Duodenal mucosa (tissue), 2 donors: ENCODE results near the gene RPS2.

Source experiments
- H3K27ac ChIP-seq: one replicate; pipeline ENCODE4 v1.7.0; 2013; ENCODE audit warnings: low read depth, low read length
- H3K27me3 ChIP-seq, 2 donors: one replicate each; pipeline ENCODE4 v1.7.0; 2013; ENCODE audit warnings: low read length in 2 of 2, control low read depth in 1 of 2; ENCODE audit not compliant: insufficient read depth in 2 of 2, control insufficient read depth in 1 of 2
- H3K36me3 ChIP-seq, 2 donors: one replicate each; pipeline ENCODE4 v1.7.0; 2013; ENCODE audit warnings: low read length in 2 of 2, control low read depth in 1 of 2; ENCODE audit not compliant: insufficient read depth in 2 of 2, control insufficient read depth in 1 of 2
- H3K4me1 ChIP-seq, 2 donors: one replicate each; pipeline ENCODE4 v1.7.0; 2013; ENCODE audit warnings: low read length in 2 of 2, control low read depth in 1 of 2; ENCODE audit not compliant: insufficient read depth in 2 of 2, control insufficient read depth in 1 of 2
- H3K4me3 ChIP-seq, 2 donors: one replicate each; pipeline ENCODE4 v1.7.0; 2013; ENCODE audit warnings: low read length in 2 of 2, low read depth in 1 of 2
- H3K9ac ChIP-seq, 2 donors: one replicate each; pipeline ENCODE4 v1.7.0; 2013; ENCODE audit warnings: low read length in 2 of 2, low read depth in 1 of 2
- H3K9me3 ChIP-seq, 2 donors: one replicate each; pipeline ENCODE4 v1.7.0; 2013; ENCODE audit warnings: low read length in 2 of 2, control low read depth in 1 of 2; ENCODE audit not compliant: control insufficient read depth in 1 of 2

RPS2 gene

GRCh38 chr16:1975432-1976215 lies 11.0 kb upstream of the RPS2 start:
- peaks cover 2 to 7% of the 10 kb centered on the region in 2 donors for H3K27me3 ChIP-seq
- no peak overlapping the region for H3K27ac ChIP-seq
- no peak overlapping the region for H3K9ac ChIP-seq
- H3K36me3 ChIP-seq = peaks cover 15 to 46% of the 10 kb centered on the region in 2 donors
- H3K4me3 ChIP-seq = no peak overlapping the region
- H3K4me1 ChIP-seq = peaks cover 8 to 36% of the 10 kb centered on the region in 2 donors
- H3K9me3 ChIP-seq = no peaks in the 10 kb centered on the region

- Histone ChIP-seq H3K27ac (no peak overlapping the region), H3K4me3 (no peak overlapping the region), H3K27me3 (peaks cover 0 to 3% of the 10 kb centered on the region in 2 donors), H3K4me1 (peaks cover 4 to 24% of the 10 kb centered on the region in 2 donors), H3K9ac (no peak overlapping the region), H3K36me3 (peaks cover 15 to 46% of the 10 kb centered on the region in 2 donors), H3K9me3 (no peaks in the 10 kb centered on the region)
Measured at GRCh38 chr16:1974157-1975070, 9.8 kb upstream of the RPS2 start.

GRCh38 chr16:1973461-1974156 lies 9.0 kb upstream of the RPS2 start:
- Histone ChIP-seq H3K27ac (no peak overlapping the region), H3K36me3 (peaks cover 15 to 45% of the 10 kb centered on the region in 2 donors), H3K27me3 (peaks cover 0 to 3% of the 10 kb centered on the region in 2 donors), H3K4me1 (peaks cover 4 to 20% of the 10 kb centered on the region in 2 donors), H3K9ac (no peak overlapping the region), H3K9me3 (no peaks in the 10 kb centered on the region), H3K4me3 (no peak overlapping the region)

- Histone ChIP-seq H3K9me3 (no peaks in the 10 kb centered on the region), H3K4me3 (peak overlapping the region; percentile 89 to 90), H3K27me3 (peaks cover 0 to 3% of the 10 kb centered on the region in 2 donors), H3K36me3 (peaks cover 15 to 34% of the 10 kb centered on the region in 2 donors), H3K9ac (peak overlapping the region; percentile 80 to 92), H3K4me1 (peaks cover 4 to 15% of the 10 kb centered on the region in 2 donors), H3K27ac (no peak overlapping the region)
Measured at GRCh38 chr16:1972490-1972877, 7.9 kb upstream of the RPS2 start.

GRCh38 chr16:1971796-1972489 lies 7.3 kb upstream of the RPS2 start, which contains the start of gene TBL3:
Gene TBL3 (plus strand): TSS chr16:1972053. CDS start chr16:1972165, 112 bp downstream.
- peaks cover 4 to 15% of the 10 kb centered on the region in 2 donors for H3K4me1 ChIP-seq
- peak within 1 kb of the TSS; percentile 92 to 96 for H3K9ac ChIP-seq
- H3K27me3 ChIP-seq = peaks cover 0 to 3% of the 10 kb centered on the region in 2 donors
- no peaks in the 10 kb centered on the region for H3K9me3 ChIP-seq
- peak within 1 kb of the TSS; percentile 89 to 90 for H3K4me3 ChIP-seq
- H3K36me3 ChIP-seq = peaks cover 13 to 29% of the 10 kb centered on the region in 2 donors
- H3K27ac ChIP-seq = peak within 1 kb of the TSS; percentile 96

- no peaks in the 10 kb centered on the region for H3K27me3 ChIP-seq
- no peaks in the 10 kb centered on the region for H3K9me3 ChIP-seq
- peaks cover 0 to 5% of the 10 kb centered on the region in 2 donors for H3K36me3 ChIP-seq
- H3K4me1 ChIP-seq = peaks cover 15 to 33% of the 10 kb centered on the region in 2 donors
- H3K4me3 ChIP-seq = no peak overlapping the region
- H3K27ac ChIP-seq = no peak overlapping the region
- no peak overlapping the region for H3K9ac ChIP-seq
Measured at GRCh38 chr16:1968146-1968953, 3.7 kb upstream of the RPS2 start.

- Histone ChIP-seq H3K27me3 (no peaks in the 10 kb centered on the region), H3K9me3 (no peaks in the 10 kb centered on the region), H3K9ac (peak within 1 kb of the TSS; percentile 88 to 94), H3K4me1 (peaks cover 13 to 32% of the 10 kb centered on the region in 2 donors), H3K27ac (no peak within 1 kb of the TSS), H3K4me3 (peak within 1 kb of the TSS; percentile 87 to 94), H3K36me3 (peaks cover 5 to 20% of the 10 kb centered on the region in 2 donors)
Measured at GRCh38 chr16:1966460-1966859, 1.8 kb upstream of the RPS2 start, which contains the start of gene RNF151. Gene RNF151 (plus strand): TSS chr16:1966856. CDS start chr16:1966882, 26 bp downstream.

- no peaks in the 10 kb centered on the region for H3K9me3 ChIP-seq
- peaks cover 21 to 34% of the 10 kb centered on the region in 2 donors for H3K4me1 ChIP-seq
- H3K27me3 ChIP-seq = no peaks in the 10 kb centered on the region
- H3K9ac ChIP-seq = peak overlapping the region; percentile 88 to 94
- peak overlapping the region; percentile 87 to 94 for H3K4me3 ChIP-seq
- peak overlapping the region; percentile 95 for H3K27ac ChIP-seq
- peaks cover 8 to 26% of the 10 kb centered on the region in 2 donors for H3K36me3 ChIP-seq
Measured at GRCh38 chr16:1965396-1966001, 873 bp upstream of the RPS2 start.
